A375 (cell line): ENCODE data around the gene CYTH2. TPM values are rescaled to one million over a fixed set of nuclear protein-coding genes. Genes with fewer than 3 reads are reported as not detected.

Experiments
- total RNA-seq: library from RNA; depleted of rRNA; stranded (reverse); fragments of >200 nt; shearing (Covaris generic); gene quantifications from 2 replicates; pipeline ENCODE4 v1.2.3, GENCODE V29; 2014; rRNA removed

Gene CYTH2, protein sequence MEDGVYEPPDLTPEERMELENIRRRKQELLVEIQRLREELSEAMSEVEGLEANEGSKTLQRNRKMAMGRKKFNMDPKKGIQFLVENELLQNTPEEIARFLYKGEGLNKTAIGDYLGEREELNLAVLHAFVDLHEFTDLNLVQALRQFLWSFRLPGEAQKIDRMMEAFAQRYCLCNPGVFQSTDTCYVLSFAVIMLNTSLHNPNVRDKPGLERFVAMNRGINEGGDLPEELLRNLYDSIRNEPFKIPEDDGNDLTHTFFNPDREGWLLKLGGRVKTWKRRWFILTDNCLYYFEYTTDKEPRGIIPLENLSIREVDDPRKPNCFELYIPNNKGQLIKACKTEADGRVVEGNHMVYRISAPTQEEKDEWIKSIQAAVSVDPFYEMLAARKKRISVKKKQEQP
- total RNA-seq, result 84.3 and 86.4 TPM in 2 replicates

DNA sequence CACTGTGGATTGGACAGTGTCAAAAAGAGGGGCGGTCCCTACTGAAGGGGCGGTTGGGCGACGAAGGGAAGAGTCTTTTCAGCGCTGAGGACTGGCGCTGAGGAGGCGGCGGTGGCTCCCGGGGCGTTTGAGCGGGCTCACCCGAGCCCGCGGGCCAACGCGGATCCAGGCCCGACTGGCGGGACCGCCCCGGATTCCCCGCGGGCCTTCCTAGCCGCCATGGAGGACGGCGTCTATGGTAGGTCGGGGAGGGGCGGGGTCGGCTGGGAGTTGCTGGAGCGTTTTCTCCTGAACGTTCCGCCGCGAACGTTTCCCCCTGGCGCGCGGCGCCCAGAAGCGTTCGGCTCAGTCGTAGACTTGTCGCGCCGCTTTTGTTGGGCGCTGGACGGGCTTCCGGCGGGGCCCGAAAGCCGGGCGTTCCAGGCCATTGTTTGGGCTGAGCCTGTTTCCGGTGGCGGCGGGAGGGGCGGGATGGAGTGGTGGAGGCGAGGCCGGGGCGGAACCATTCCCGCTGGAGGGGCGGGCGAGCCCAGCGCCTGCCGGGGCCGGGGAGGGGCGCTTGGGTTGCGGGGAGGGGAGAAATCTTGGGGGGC lies at the start of gene CYTH2:
Gene CYTH2, plus strand, starts transcription at position 81 of the 593 bp plus-strand sequence. Its CDS starts 139 bp downstream, at position 220.

DNA sequence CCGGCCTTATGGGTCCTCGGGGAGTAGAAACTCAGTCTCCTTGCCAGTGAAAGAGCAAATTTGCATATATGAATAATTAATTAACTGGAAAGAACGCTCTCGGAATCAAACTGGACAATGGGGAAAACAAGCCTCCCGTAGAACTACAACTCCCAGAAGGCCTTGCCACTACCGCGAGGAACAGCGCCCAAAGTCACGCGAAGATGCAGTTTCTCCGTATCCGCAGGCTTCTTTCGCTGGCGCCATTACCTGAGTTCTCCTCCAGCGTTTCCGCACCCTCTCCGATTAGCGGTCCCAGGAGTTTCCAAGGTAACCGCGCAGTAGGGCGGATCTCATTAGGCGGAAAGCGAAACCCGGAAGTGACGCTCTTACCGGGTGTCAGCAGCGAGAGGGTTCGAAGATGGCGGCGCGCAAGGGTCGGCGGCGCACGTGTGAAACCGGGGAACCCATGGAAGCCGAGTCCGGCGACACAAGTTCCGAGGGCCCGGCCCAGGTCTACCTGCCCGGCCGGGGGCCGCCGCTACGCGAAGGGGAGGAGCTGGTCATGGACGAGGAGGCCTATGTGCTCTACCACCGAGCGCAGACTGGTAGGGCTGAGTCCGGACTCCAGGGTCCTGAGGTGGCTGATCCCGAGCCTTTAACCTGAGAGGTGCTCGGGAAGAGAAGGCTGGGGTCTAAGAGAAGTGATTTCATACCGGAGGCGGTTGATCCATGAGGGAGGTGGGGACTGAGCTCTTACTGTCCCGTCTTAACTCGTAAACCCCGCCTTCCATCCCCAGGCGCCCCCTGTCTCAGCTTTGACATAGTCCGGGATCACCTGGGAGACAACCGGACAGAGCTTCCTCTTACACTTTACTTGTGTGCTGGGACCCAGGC lies 23.3 kb upstream of the CYTH2 start, which contains the start of gene GRWD1:
Gene GRWD1, plus strand, starts transcription at position 378 of the 876 bp plus-strand sequence. Its CDS starts 23 bp downstream, at position 401.

DNA sequence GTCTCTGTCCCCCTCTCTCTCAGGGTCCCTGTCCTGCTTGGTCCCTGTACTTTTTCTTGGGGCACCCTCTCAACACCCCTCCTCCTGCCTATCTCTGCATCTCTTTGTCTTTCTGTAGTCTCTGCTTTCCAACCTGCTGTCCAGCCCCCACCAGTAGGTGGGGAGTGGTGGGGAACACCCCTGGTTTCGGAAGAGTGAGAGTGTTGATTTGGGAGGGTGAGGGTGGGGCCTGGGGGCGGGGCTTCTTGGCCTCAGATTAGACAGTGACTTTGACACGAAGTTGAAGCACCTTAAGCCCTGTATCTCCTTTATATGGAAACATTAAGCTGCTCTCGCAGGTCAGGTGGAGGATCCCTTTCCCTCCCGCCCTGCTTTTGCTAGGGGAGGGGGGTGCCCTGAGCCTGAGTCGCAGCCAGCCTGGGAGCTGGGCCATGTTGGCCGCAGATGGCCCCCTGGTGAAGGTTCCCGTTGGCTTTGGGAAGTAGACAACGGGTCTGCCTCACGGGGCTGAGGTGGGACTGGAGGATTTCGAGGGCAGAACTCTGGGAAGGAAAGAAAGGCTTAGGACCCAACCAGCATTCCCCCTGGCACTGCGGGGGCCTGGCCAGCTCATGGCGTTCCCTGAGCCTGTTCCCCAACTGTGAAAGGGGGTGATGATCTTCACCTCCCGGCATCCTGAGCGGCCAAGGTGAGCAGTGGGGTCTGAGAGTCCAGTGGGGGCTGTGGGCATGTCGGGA lies 13.8 kb upstream of the CYTH2 start, which contains the start of gene KCNJ14:
Gene KCNJ14, plus strand, starts transcription at position 404 of the 737 bp plus-strand sequence. CDS start 6,151 bp downstream, outside the sequence.

DNA sequence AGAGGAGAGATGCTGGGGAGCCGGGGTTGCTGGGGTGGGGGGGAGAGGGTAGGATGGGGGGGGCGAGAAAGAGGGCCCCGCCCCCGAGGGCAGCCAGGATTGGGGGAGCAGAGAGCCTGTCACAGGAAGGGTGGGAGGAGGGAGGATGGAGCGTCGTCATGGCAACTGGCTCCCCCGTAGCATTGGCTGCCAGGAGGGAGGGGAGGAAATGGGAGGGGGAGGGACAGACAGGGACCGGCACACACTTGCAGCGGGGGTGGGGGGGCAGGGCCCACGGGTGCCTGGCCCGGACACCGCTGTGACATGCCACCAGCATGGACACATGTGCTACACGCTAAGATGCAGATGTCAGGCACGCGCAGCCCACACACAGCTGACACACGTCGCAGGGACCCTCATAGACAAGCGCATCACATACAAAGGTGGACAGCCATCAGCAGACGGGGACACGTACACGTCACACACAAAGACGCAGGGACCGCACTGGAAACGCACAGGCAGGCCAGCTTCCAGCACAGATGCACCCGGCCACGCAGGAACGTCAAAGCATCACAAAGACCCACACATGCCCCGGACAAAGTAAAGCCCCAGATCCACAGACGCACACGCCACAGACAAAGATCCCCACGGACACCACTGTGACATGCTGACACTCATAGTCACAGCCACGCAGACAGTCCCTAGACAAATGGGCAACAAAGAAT lies 42.8 kb downstream of the CYTH2 start, which contains the start of gene LMTK3:
Gene LMTK3, minus strand, starts transcription at position 36 of the 704 bp plus-strand sequence. CDS start 259 bp downstream, outside the sequence.

Other genes starting within 250 kb of the CYTH2 start
- gene CARD8, start 213.5 kb upstream of the CYTH2 start, total RNA-seq, result 15.3 and 17.5 TPM in 2 replicates
- 0.05 TPM in 1 of 2 replicates, not detected in the other for gene ZNF114, start 199.3 kb upstream of the CYTH2 start, total RNA-seq
- 90.4 and 123 TPM in 2 replicates for gene EMP3, start 143.8 kb upstream of the CYTH2 start, total RNA-seq
- gene TMEM143, start 105.4 kb upstream of the CYTH2 start, total RNA-seq, result 4.2 and 9.2 TPM in 2 replicates
- not detected in 2 replicates for gene SYNGR4, start 105.0 kb upstream of the CYTH2 start, total RNA-seq
- 48.7 and 57.4 TPM in 2 replicates for gene KDELR1, start 77.8 kb upstream of the CYTH2 start, total RNA-seq
- gene GRIN2D, start 75.7 kb upstream of the CYTH2 start, total RNA-seq, result not detected in 2 replicates
- 79.1 and 89.2 TPM in 2 replicates for gene GRWD1, start 23.4 kb upstream of the CYTH2 start, total RNA-seq
- 2.1 and 3.1 TPM in 2 replicates for gene KCNJ14, start 13.8 kb upstream of the CYTH2 start, total RNA-seq
- gene LMTK3, start 42.5 kb downstream of the CYTH2 start, total RNA-seq, result 0.37 TPM in 1 of 2 replicates, not detected in the other
- gene SULT2B1, start 82.8 kb downstream of the CYTH2 start, total RNA-seq, result not detected in 2 replicates
- gene SPACA4, start 137.4 kb downstream of the CYTH2 start, total RNA-seq, result not detected in 2 replicates
- gene FAM83E, start 145.7 kb downstream of the CYTH2 start, total RNA-seq, result 1.8 and 2.0 TPM in 2 replicates
- gene RPL18, start 149.8 kb downstream of the CYTH2 start, total RNA-seq, result 2,777 and 2,986 TPM in 2 replicates
- gene SPHK2, start 150.1 kb downstream of the CYTH2 start, total RNA-seq, result 16.5 and 19.3 TPM in 2 replicates
- gene DBP, start 168.0 kb downstream of the CYTH2 start, total RNA-seq, result 18.2 and 19.2 TPM in 2 replicates
- gene CA11, start 176.8 kb downstream of the CYTH2 start, total RNA-seq, result 2.6 and 2.8 TPM in 2 replicates
- 0.21 TPM in 1 of 2 replicates, not detected in the other for gene NTN5, start 203.6 kb downstream of the CYTH2 start, total RNA-seq
- not detected in 2 replicates for gene FUT2, start 226.6 kb downstream of the CYTH2 start, total RNA-seq